ENCODE results near the gene CLEC4M.

The CLEC4M gene

GRCh38 chr19:7817801-7818200 is 54.8 kb downstream of the CLEC4M start:
- no peak for DNase-seq

DNA sequence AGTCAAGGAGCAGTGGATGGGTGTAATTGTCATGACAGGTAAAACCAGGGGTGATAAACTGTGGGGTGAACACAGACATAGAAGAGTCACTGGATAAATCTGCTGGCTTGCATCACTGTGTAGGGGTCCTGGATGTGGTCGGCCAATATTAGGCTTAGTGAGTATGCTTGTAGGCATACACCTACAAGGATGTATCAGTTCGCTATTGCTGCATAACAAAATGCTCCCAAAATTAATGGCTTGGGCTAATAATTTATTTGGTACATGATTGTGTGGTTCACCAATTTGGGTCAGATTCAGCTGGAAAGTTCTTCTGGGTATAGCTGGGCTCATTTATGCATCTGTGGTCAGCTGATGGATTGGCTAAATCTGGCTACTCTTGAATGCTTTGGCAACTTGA is 55.8 kb downstream of the CLEC4M start:
- no peak for DNase-seq
